DND-41 (cell line): Measurements from ENCODE around the gene PCK2.

Experiments
- CTCF ChIP-seq: IDR thresholded peaks from 2 replicates; pipeline ENCODE4 v1.5.1; 2012; ENCODE audit warnings: borderline replicate concordance, low read length, moderate library complexity, mild to moderate bottlenecking; ENCODE audit not compliant: poor library complexity, severe bottlenecking; ENCODE audit errors: extremely low read depth
- EZH2 ChIP-seq: IDR thresholded peaks from 3 replicates; pipeline ENCODE4 v1.6.1; 2012; ENCODE audit warnings: borderline replicate concordance, low read depth, mild to moderate bottlenecking, moderate library complexity, low read length, inconsistent platforms; ENCODE audit not compliant: severe bottlenecking

GRCh38 chr14:24092505-24093206, 1.5 kb upstream of the PCK2 start:
- TF ChIP-seq CTCF (no peak), EZH2 (no peak)
